ENCODE results near the gene TSTD2. TPM values are rescaled to one million over a fixed set of nuclear protein-coding genes. Genes with fewer than 3 reads are reported as not detected.

The TSTD2 gene
- total RNA-seq, 1 experiment from 2014 or later, result 16.8 TPM

- CTCF ChIA-PET, result interaction anchor here (1.5 kb wide), 1 partner anchor 13 kb away, joined by 8 read pairs; no protein-coding TSS in a partner anchor
Observed at GRCh38 chr9:97602430-97602829, 30.7 kb downstream of the TSTD2 start.

More at GRCh38 chr9:97602430-97602829, 30.7 kb downstream of the TSTD2 start:
- POLR2A ChIA-PET, result no interaction called here
- DNase-seq (ENCODE audit: low spot score), result no peak
- Mint-ChIP-seq H3K4me3 (no peak overlapping the region), H3K9me3 (no peaks in the 10 kb centered on the region), H3K4me1 (peaks cover 4% of the 10 kb centered on the region), H3K36me3 (peaks cover 43% of the 10 kb centered on the region), H3K27ac (no peak overlapping the region), H3K27me3 (ENCODE audit: low read depth) (no peaks in the 10 kb centered on the region)
- TF ChIP-seq IRF2 (CRISPR knock-in tag; IDR thresholded peaks at IDR 0.05; ENCODE audit: borderline replicate concordance, low read depth) (no peak), NFE2L1 (CRISPR knock-in tag; IDR thresholded peaks at IDR 0.05) (no peak), PREB (CRISPR knock-in tag; IDR thresholded peaks at IDR 0.05; ENCODE audit: borderline replicate concordance) (no peak), FOXP1 (CRISPR knock-in tag; IDR thresholded peaks at IDR 0.05; ENCODE audit: borderline replicate concordance) (no peak), ATF3 (CRISPR knock-in tag; conservative IDR thresholded peaks at IDR 0.05) (no peak), ZSCAN18 (CRISPR knock-in tag; IDR thresholded peaks at IDR 0.05) (no peak), FOXK1 (CRISPR knock-in tag; IDR thresholded peaks at IDR 0.05) (no peak), EMX1 (CRISPR knock-in tag; IDR thresholded peaks at IDR 0.05) (no peak), TP53 (CRISPR knock-in tag; IDR thresholded peaks at IDR 0.05) (no peak), ZNF263 (CRISPR knock-in tag; IDR thresholded peaks at IDR 0.05; ENCODE audit: low read depth) (no peak), PRDM15 (CRISPR knock-in tag; IDR thresholded peaks at IDR 0.05) (no peak), IRF1 (CRISPR knock-in tag; IDR thresholded peaks at IDR 0.05) (no peak), NR2C2 (CRISPR knock-in tag; IDR thresholded peaks at IDR 0.05) (no peak), FOXP4 (CRISPR knock-in tag; IDR thresholded peaks at IDR 0.05) (no peak), GTF2I (CRISPR knock-in tag; conservative IDR thresholded peaks at IDR 0.05) (no peak), SOX15 (CRISPR knock-in tag; IDR thresholded peaks at IDR 0.05) (no peak)
- ATAC-seq, result no peak
